HG03565 (cell line): ENCODE measurements around the gene NBAS.
"Not testable (repeated sequence)": the region's sequence is repeated elsewhere in the genome, so short reads cannot be mapped to it uniquely, and the experiment has no call there.

Experiments used
- ATAC-seq: cut with Tn5 transposase; IDR thresholded peaks from one replicate; pipeline ENCODE4 v1.9.1; 2021; ENCODE audit warnings: mild to moderate bottlenecking, moderate library complexity; ENCODE audit not compliant: unreplicated experiment

Gene NBAS

GRCh38 chr2:15561574-15562344 is 625 bp upstream of the NBAS start:
- peak; percentile 25 for ATAC-seq

- peak; percentile 23 for ATAC-seq
Observed at GRCh38 chr2:15560140-15560987, 770 bp downstream of the NBAS start.

- ATAC-seq = no peak
Observed at GRCh38 chr2:15559379-15560139, 1.6 kb downstream of the NBAS start.

GRCh38 chr2:15557887-15558311 is 3.2 kb downstream of the NBAS start:
- ATAC-seq = no peak

GRCh38 chr2:15556311-15556930 is 4.7 kb downstream of the NBAS start:
- ATAC-seq = no peak

GRCh38 chr2:15555760-15556193 is 5.4 kb downstream of the NBAS start:
- no peak for ATAC-seq

GRCh38 chr2:15554525-15555218 is 6.5 kb downstream of the NBAS start:
- no peak for ATAC-seq

GRCh38 chr2:15553951-15554350 is 7.2 kb downstream of the NBAS start:
- no peak for ATAC-seq

- no peak for ATAC-seq
Observed at GRCh38 chr2:15553519-15553918, 7.6 kb downstream of the NBAS start.

GRCh38 chr2:15548974-15549373 is 12.2 kb downstream of the NBAS start:
- no peak for ATAC-seq

GRCh38 chr2:15547115-15547876 is 13.8 kb downstream of the NBAS start:
- ATAC-seq = no peak

GRCh38 chr2:15546297-15547098 is 14.6 kb downstream of the NBAS start:
- no peak for ATAC-seq

GRCh38 chr2:15544227-15544626 is 16.9 kb downstream of the NBAS start:
- no peak for ATAC-seq

GRCh38 chr2:15543541-15543940 is 17.6 kb downstream of the NBAS start:
- ATAC-seq = no peak

GRCh38 chr2:15543053-15543452 is 18.1 kb downstream of the NBAS start:
- no peak for ATAC-seq

- ATAC-seq = not testable (repeated sequence)
Observed at GRCh38 chr2:15542269-15542668, 18.9 kb downstream of the NBAS start.

- ATAC-seq = not testable (repeated sequence)
Observed at GRCh38 chr2:15540523-15540922, 20.6 kb downstream of the NBAS start.

- peak; percentile 78 for ATAC-seq
Observed at GRCh38 chr2:15539999-15540398, 21.1 kb downstream of the NBAS start.

- no peak for ATAC-seq
Observed at GRCh38 chr2:15538792-15539191, 22.3 kb downstream of the NBAS start.
